ENCODE results near the gene SLC25A1. TPM values are rescaled to one million over a fixed set of nuclear protein-coding genes. Genes with fewer than 3 reads are reported as not detected.

Gene SLC25A1
- total and polyA plus RNA-seq, 4 donors, result 36.7 to 51.6 (median 47.6) TPM

DNA sequence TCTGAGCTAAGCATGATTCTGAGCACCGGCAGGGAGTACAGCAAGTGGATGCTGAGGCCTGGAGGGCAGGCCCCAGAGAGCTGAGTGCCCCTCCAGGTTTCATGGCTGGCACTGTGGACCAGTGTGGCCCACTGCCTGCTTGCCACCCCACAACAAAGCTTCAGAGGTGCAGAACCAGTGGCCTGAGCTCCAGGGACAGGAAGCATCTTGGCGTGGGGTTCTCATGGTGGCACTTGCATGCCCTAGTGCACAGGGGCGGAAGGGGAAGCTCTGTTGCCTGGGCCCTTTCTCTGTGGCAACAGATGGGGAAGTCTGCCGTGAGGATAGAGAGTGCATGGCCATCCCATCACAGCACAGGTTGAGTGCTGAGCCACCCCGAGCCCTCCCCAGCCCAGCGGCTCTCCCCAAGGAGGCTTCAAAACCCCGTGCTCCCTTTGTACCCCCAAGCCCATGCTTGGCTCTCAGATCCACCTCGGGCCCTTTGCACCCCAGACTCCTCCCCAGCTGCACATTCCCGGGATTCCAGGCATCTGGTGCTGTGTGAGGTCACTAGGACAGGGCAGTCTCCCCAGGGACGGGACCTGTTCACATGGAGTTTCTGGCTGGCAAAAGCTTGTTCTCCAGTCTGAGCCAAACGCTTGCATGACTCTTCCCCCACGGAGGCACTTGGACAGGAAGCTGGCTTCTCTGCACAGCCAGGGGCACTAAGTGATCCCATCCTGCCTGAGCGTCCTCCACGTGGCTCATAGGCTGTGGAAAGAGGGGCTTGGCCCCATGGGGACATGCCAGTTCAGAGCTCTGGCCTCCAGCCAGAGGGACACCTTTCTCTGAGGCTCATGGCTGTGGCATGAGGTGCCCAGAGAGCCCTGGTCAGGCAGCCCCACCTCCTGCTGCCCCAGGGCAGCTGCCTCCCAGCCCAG lies 4.2 kb downstream of the SLC25A1 start:
- intact Hi-C loops (cut with DNase I), result loop anchor here (5.0 kb wide), 3 partner anchors 258 to 958 kb away; partner anchors contain the start of genes HIRA (in 1 of the 2), MRPL40 (in 1 of the 2) and ZDHHC8 (in 1 of the 2)

DNA sequence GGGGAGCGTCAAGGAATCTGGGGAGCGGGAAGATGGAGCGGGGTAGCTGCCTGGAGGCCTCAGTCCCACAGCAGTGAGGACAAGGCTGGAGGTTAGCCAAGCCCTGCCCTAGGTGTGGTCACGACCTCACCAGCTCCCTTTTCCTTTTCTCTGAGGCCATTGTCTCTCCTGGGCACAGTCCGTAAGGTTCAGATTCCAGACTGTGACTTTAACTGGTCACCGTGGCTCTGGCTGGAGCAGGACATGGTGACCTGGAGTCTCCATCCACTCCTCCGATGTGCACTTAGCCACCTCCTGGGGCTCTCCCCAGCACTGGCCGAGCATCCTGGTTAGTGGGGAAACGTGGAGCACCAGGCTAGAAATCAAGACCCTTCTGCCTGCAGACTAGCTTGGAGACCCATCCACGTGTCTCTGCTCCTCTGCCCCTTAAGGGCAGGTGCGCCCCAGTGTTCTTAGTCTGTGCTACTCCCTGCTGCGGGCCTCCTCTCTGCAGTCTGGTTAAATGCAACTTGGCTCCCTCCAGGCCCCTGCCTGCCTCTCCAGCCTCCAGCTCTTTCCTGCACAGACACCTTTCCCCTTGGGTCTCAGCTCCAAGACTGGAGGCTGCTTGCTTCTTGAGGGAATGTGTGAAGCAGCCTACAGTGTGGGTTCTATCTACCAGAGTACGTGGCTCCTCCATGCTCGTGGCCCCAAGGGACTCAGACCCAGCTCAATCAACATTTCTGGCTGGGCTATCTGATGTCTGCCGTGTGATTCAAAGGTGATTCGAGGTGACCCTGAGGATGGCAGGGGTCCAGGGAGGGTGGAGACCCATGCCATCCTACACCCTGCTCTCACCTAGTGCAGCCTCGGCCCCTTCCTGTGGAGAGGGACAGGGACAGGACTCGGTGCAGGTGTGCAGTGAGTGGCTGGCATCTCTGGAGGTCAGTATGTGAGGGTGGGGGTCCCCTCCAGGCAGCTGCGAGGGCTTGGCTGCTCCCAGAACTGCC lies 5.2 kb downstream of the SLC25A1 start:
- Histone ChIP-seq H3K4me1 (ENCODE audit: control insufficient read depth in 1 of 2, insufficient read depth in 2 of 2, low read length in 2 of 2) (no peaks in the 10 kb centered on the region), H3K27ac (ENCODE audit: low read depth in 1 of 2, low read length in 2 of 2) (no peak overlapping the region), H3K9me3 (ENCODE audit: control insufficient read depth, low read length) (no peaks in the 10 kb centered on the region)

More for the DNA sequence above, 4.2 kb downstream of the SLC25A1 start:
- Histone ChIP-seq H3K27me3 (ENCODE audit: control insufficient read depth in 1 of 2, insufficient read depth in 2 of 2, low read length in 1 of 2) (no peaks in the 10 kb centered on the region), H3K9me3 (ENCODE audit: control insufficient read depth, low read length) (no peaks in the 10 kb centered on the region), H3K27ac (ENCODE audit: low read depth in 1 of 2, low read length in 2 of 2) (peak overlapping the region in 1 of 2 donors; percentile 30), H3K4me3 (ENCODE audit: low read length in 2 of 2) (no peak overlapping the region), H3K4me1 (ENCODE audit: control insufficient read depth in 1 of 2, insufficient read depth in 2 of 2, low read length in 2 of 2) (no peaks in the 10 kb centered on the region), H3K36me3 (ENCODE audit: control insufficient read depth in 1 of 2, insufficient read depth in 2 of 2, low read length in 1 of 2) (no peaks in the 10 kb centered on the region)
- peak; percentile 67 to 88 for DNase-seq
- 27 to 28% methylated on average over 14 of the region's 14 CpGs for WGBS, 2 donors
- no peak for ATAC-seq (ENCODE audit: low FRiP score)

DNA sequence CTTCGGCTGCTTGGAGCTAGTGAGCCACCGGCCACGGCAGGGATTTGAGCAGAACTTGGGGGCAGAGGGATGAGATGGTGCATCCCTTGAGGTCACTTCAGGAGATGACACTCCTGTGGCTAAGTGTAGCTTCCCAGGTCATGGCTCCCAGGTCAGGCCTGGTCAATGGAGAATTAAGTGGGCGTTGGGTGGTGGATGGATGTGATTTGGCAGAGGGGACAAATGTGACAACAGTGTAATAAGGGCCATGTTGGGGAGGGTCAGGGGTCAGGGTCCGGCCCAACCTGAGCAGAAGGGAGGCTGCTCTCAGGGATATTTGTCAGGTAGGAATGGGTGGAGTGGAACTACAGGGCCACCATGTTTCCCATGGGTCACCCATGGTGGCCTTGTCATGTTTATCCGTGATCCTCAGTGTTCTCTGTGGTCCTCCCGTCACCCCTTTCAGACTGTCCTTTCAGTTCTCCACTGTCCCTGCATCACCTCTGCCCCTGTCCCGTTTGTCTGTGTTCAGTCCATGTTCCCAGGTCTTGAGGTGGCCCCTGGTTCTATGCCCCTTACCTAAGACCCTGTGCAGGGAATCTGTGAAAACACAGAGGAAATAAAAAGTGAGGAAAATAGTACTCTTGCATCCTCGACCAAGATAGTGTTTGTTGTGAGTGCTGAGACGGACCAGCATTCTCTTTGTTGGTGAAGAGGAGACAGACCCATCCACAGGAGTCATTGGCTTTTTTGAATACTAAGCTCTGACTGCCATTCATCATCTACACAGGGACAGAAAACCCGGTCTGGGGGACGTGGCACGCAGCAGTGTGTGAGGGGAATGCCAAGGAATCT lies 6.1 kb downstream of the SLC25A1 start:
- Histone ChIP-seq H3K4me3 (ENCODE audit: low read length in 2 of 2) (peak overlapping the region in 1 of 2 donors; percentile 87), H3K27me3 (ENCODE audit: control insufficient read depth in 1 of 2, insufficient read depth in 2 of 2, low read length in 1 of 2) (no peaks in the 10 kb centered on the region), H3K4me1 (ENCODE audit: control insufficient read depth in 1 of 2, insufficient read depth in 2 of 2, low read length in 2 of 2) (no peaks in the 10 kb centered on the region), H3K9me3 (ENCODE audit: control insufficient read depth, low read length) (no peaks in the 10 kb centered on the region), H3K27ac (ENCODE audit: low read depth in 1 of 2, low read length in 2 of 2) (no peak overlapping the region), H3K36me3 (ENCODE audit: control insufficient read depth in 1 of 2, insufficient read depth in 2 of 2, low read length in 1 of 2) (no peaks in the 10 kb centered on the region)
- DNase-seq (no peak), ATAC-seq (ENCODE audit: low FRiP score) (no peak)
- 36 to 41% methylated on average over 13 of the region's 13 CpGs for WGBS, 2 donors
- intact Hi-C loops (cut with DNase I), result no loop called here

More for the DNA sequence above, 5.2 kb downstream of the SLC25A1 start:
- intact Hi-C loops (cut with DNase I), result no loop called here
- H3K36me3 ChIP-seq (ENCODE audit: control insufficient read depth in 1 of 2, insufficient read depth in 2 of 2, low read length in 1 of 2), result no peaks in the 10 kb centered on the region
- 69 to 74% methylated on average over 19 of the region's 19 CpGs for WGBS, 2 donors
- no peaks in the 10 kb centered on the region for H3K27me3 ChIP-seq (ENCODE audit: control insufficient read depth in 1 of 2, insufficient read depth in 2 of 2, low read length in 1 of 2)
- ATAC-seq (ENCODE audit: low FRiP score) (no peak), DNase-seq (peak in 1 of 2 donors; percentile 74)
- no peak overlapping the region for H3K4me3 ChIP-seq (ENCODE audit: low read length in 2 of 2)

DNA sequence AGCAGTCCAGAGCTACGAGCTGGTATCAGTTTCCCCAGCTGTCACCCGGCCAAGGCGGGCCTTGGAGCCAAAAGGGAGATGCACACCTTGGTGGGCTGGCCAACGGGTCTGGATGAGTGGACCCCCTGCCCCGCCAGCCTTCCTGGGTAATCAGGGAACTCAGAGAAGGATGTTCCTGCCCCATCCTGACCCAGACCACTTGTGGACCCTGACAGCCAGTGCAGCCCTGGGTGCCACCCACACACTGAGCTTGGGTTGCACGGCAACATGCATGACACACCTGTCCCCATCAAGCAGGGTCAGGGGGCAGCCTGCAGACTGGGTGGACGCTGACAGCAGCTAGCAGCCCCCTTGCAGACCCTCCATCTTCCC lies 8.6 kb downstream of the SLC25A1 start:
- Histone ChIP-seq H3K27ac (ENCODE audit: low read depth in 1 of 2, low read length in 2 of 2) (no peak overlapping the region), H3K4me1 (ENCODE audit: control insufficient read depth in 1 of 2, insufficient read depth in 2 of 2, low read length in 2 of 2) (no peaks in the 10 kb centered on the region), H3K36me3 (ENCODE audit: control insufficient read depth in 1 of 2, insufficient read depth in 2 of 2, low read length in 1 of 2) (no peaks in the 10 kb centered on the region), H3K4me3 (ENCODE audit: low read length in 2 of 2) (no peak overlapping the region), H3K9me3 (ENCODE audit: control insufficient read depth, low read length) (no peaks in the 10 kb centered on the region), H3K27me3 (ENCODE audit: control insufficient read depth in 1 of 2, insufficient read depth in 2 of 2, low read length in 1 of 2) (no peaks in the 10 kb centered on the region)
- ATAC-seq (ENCODE audit: low FRiP score) (no peak), DNase-seq (no peak)
- intact Hi-C loops (cut with DNase I), result no loop called here
- WGBS, 2 donors, result 50 to 51% methylated on average over 7 of the region's 7 CpGs

DNA sequence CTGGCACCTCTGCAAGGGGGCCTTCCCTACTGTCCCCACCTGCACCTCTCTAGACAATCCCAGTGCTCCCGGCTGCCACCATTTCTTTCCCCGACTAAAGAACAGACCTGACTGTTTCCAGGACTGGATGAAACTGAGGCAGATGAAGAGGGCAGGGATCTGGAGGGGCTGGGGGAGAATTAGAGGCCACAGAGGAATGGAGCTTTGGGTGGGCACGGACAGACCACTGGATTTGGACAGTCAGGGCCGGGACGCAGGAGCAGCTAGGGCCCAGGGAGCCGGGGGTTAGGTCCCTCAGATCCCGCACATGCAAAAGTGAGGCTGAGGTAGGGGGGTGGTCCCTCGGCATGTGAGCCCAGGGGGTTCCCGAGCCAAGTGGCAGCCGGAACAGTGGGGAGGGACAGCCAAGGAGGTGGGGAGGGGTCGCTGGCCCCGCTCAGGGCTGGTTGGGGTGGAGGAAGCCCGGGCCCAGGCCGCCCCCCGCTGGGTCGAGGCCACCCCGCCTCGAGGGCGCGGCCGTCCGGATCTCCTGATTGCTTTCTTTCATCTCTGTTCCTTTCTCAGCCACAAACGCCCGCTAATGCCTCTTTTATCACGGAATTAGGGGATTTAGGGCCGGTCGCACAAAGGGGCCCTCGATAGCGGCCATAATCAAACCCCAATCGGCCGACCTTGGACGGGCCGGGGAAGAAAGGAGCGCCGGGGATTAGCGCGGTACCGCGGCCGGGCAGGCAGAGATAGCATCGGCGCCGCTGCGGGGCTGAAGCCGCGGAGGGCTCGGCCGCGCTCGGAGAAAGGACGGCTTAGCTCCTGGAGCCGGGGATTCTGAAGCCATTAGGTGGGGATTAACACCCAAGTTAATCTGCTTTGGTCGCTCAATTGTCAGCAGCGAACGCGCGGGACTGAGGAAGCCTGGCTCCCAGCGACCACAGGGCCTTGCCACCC lies 9.3 kb downstream of the SLC25A1 start:
- no peak overlapping the region for H3K4me3 ChIP-seq (ENCODE audit: low read length in 2 of 2)
- ATAC-seq (ENCODE audit: low FRiP score), result no peak
- no peak overlapping the region for H3K27ac ChIP-seq (ENCODE audit: low read depth in 1 of 2, low read length in 2 of 2)
- DNase-seq, result no peak
- no peaks in the 10 kb centered on the region for H3K36me3 ChIP-seq (ENCODE audit: control insufficient read depth in 1 of 2, insufficient read depth in 2 of 2, low read length in 1 of 2)
- no peaks in the 10 kb centered on the region for H3K9me3 ChIP-seq (ENCODE audit: control insufficient read depth, low read length)
- H3K4me1 ChIP-seq (ENCODE audit: control insufficient read depth in 1 of 2, insufficient read depth in 2 of 2, low read length in 2 of 2), result no peaks in the 10 kb centered on the region
- 7 to 8% methylated on average over 55 to 58 of the region's 58 CpGs for WGBS, 2 donors
- no peaks in the 10 kb centered on the region for H3K27me3 ChIP-seq (ENCODE audit: control insufficient read depth in 1 of 2, insufficient read depth in 2 of 2, low read length in 1 of 2)
- intact Hi-C loops (cut with DNase I), result no loop called here

DNA sequence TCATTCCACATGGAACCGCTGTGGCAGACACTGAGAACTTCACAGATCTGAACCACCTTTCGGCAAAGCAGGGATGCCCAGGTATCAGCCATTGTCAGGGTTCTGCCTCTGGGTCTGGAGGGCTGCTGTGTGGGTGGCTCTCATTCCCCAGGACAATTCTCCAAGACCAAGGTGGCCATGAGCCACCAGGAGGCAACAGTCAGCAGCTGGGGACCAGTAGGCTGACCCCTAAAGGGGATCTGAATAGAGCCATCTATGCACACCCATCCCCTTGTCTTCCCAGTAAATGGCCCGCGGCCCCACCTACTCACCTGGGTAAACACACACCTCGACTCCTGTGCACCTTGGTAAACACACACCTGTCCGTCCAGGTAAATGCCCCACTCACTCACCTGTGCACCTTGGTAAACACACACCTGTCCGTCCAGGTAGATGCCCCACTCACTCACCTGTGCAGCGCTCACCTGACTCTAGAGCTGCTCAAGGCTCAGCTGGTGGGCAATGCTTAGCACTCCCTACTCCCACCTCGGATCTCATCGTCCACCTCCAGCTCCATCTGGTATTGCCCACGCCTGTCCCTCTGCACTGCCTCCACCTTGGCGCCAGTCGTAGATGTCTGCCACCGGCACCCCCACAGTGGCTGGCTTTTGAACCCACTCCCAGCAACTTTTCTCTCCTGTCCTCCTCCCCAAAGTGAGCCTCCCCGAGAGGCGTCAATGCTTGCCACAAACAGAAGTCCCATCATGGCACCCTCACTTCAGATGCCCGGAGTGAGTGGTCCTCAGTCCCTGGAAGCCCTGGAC lies 10.2 kb downstream of the SLC25A1 start:
- Histone ChIP-seq H3K27ac (ENCODE audit: low read depth in 1 of 2, low read length in 2 of 2) (no peak overlapping the region), H3K4me1 (ENCODE audit: control insufficient read depth in 1 of 2, insufficient read depth in 2 of 2, low read length in 2 of 2) (no peaks in the 10 kb centered on the region), H3K36me3 (ENCODE audit: control insufficient read depth in 1 of 2, insufficient read depth in 2 of 2, low read length in 1 of 2) (no peaks in the 10 kb centered on the region), H3K9me3 (ENCODE audit: control insufficient read depth, low read length) (no peaks in the 10 kb centered on the region), H3K27me3 (ENCODE audit: control insufficient read depth in 1 of 2, insufficient read depth in 2 of 2, low read length in 1 of 2) (no peaks in the 10 kb centered on the region), H3K4me3 (ENCODE audit: low read length in 2 of 2) (no peak overlapping the region)
- ATAC-seq (ENCODE audit: low FRiP score) (no peak), DNase-seq (no peak)
- WGBS, 2 donors, result 68 to 70% methylated on average over 16 to 17 of the region's 17 CpGs
- intact Hi-C loops (cut with DNase I), result no loop called here

Measured in aorta (tissue), 5 donors.